Activated T-cell treated with anti-CD3 and anti-CD28 coated beads, Interleukin-2, amount 50 U/mL, for 4 hours (primary cell): ENCODE data around the gene CCDC13. TPM values are rescaled to one million over a fixed set of nuclear protein-coding genes. Genes with fewer than 3 reads are reported as not detected.
A peak's percentile ranks its signal among the peaks of the same experiment; 100 is the strongest.

Experiments used
- ATAC-seq, 2 donors: fragments of 200-7000 bp; cut with Tn5 transposase; one replicate each; pipeline ENCODE4 v1.10.0; 2021
- DNase-seq: peaks from one replicate; pipeline ENCODE4 v3.0.0-alpha.2; 2020
- H3K27me3 Mint-ChIP-seq: one replicate; pipeline ENCODE4 v1.8.0; 2021; ENCODE audit warnings: low read depth, mixed read lengths
- H3K36me3 Mint-ChIP-seq: one replicate; pipeline ENCODE4 v1.8.0; 2022; ENCODE audit warnings: mixed read lengths; ENCODE audit not compliant: insufficient read depth
- H3K4me1 Mint-ChIP-seq: one replicate; pipeline ENCODE4 v1.8.0; 2021; ENCODE audit warnings: low read depth, mixed read lengths
- H3K4me3 Mint-ChIP-seq: one replicate; pipeline ENCODE4 v1.8.0; 2021; ENCODE audit warnings: mild to moderate bottlenecking, moderate library complexity, mixed read lengths
- H3K9me3 Mint-ChIP-seq: one replicate; pipeline ENCODE4 v1.8.0; 2021; ENCODE audit warnings: mixed read lengths
- total RNA-seq, 3 donors: library from RNA; stranded (reverse); gene quantifications; one replicate each; pipeline ENCODE4 v1.2.1, GENCODE V29; 2021

CCDC13 gene
- total RNA-seq, 3 donors from 2014 or later, result 0.29 to 0.73 (median 0.35) TPM

- Mint-ChIP-seq H3K9me3 (no peaks in the 10 kb centered on the region), H3K4me3 (no peak overlapping the region), H3K27me3 (no peaks in the 10 kb centered on the region), H3K4me1 (peaks cover 21% of the 10 kb centered on the region), H3K36me3 (no peaks in the 10 kb centered on the region)
- ATAC-seq, result no peak
- DNase-seq, result no peak
Measured at GRCh38 chr3:42752441-42752840, 20.6 kb downstream of the CCDC13 start.

GRCh38 chr3:42751609-42752008 lies 21.4 kb downstream of the CCDC13 start:
- ATAC-seq (no peak), DNase-seq (no peak)
- H3K27me3 Mint-ChIP-seq, result no peaks in the 10 kb centered on the region
- H3K4me1 Mint-ChIP-seq, result peaks cover 29% of the 10 kb centered on the region
- H3K4me3 Mint-ChIP-seq, result no peak overlapping the region
- no peaks in the 10 kb centered on the region for H3K36me3 Mint-ChIP-seq
- H3K9me3 Mint-ChIP-seq, result no peaks in the 10 kb centered on the region

- peaks cover 34% of the 10 kb centered on the region for H3K4me1 Mint-ChIP-seq
- ATAC-seq (no peak), DNase-seq (no peak)
- H3K36me3 Mint-ChIP-seq, result no peaks in the 10 kb centered on the region
- H3K27me3 Mint-ChIP-seq, result no peaks in the 10 kb centered on the region
- H3K9me3 Mint-ChIP-seq, result no peaks in the 10 kb centered on the region
- no peak overlapping the region for H3K4me3 Mint-ChIP-seq
Measured at GRCh38 chr3:42750834-42751233, 22.2 kb downstream of the CCDC13 start.

GRCh38 chr3:42749753-42750231 lies 23.3 kb downstream of the CCDC13 start:
- H3K4me1 Mint-ChIP-seq, result peaks cover 35% of the 10 kb centered on the region
- no peak for ATAC-seq

GRCh38 chr3:42749025-42749752 lies 23.9 kb downstream of the CCDC13 start:
- ATAC-seq, result no peak
- H3K27me3 Mint-ChIP-seq, result no peaks in the 10 kb centered on the region
- H3K36me3 Mint-ChIP-seq, result no peaks in the 10 kb centered on the region
- no peak for DNase-seq
- H3K4me1 Mint-ChIP-seq, result peaks cover 38% of the 10 kb centered on the region
- no peak overlapping the region for H3K4me3 Mint-ChIP-seq
- H3K9me3 Mint-ChIP-seq, result no peaks in the 10 kb centered on the region

More at GRCh38 chr3:42749753-42750231, 23.3 kb downstream of the CCDC13 start:
- DNase-seq, result no peak
- Mint-ChIP-seq H3K27me3 (no peaks in the 10 kb centered on the region), H3K36me3 (no peaks in the 10 kb centered on the region), H3K4me3 (no peak overlapping the region), H3K9me3 (no peaks in the 10 kb centered on the region)

GRCh38 chr3:42747581-42747980 lies 25.5 kb downstream of the CCDC13 start:
- Mint-ChIP-seq H3K27me3 (no peaks in the 10 kb centered on the region), H3K9me3 (no peaks in the 10 kb centered on the region), H3K4me3 (no peak overlapping the region), H3K4me1 (peaks cover 39% of the 10 kb centered on the region), H3K36me3 (no peaks in the 10 kb centered on the region)
- peak; percentile 50 to 75 for ATAC-seq
- DNase-seq, result no peak

- no peak for ATAC-seq
- Mint-ChIP-seq H3K27me3 (no peaks in the 10 kb centered on the region), H3K9me3 (no peaks in the 10 kb centered on the region), H3K4me1 (peaks cover 39% of the 10 kb centered on the region), H3K4me3 (no peak overlapping the region), H3K36me3 (no peaks in the 10 kb centered on the region)
- no peak for DNase-seq
Measured at GRCh38 chr3:42746455-42747450, 26.3 kb downstream of the CCDC13 start.

- ATAC-seq (no peak), DNase-seq (no peak)
- peaks cover 39% of the 10 kb centered on the region for H3K4me1 Mint-ChIP-seq
- H3K27me3 Mint-ChIP-seq, result no peaks in the 10 kb centered on the region
- no peaks in the 10 kb centered on the region for H3K9me3 Mint-ChIP-seq
- no peak overlapping the region for H3K4me3 Mint-ChIP-seq
- H3K36me3 Mint-ChIP-seq, result no peaks in the 10 kb centered on the region
Measured at GRCh38 chr3:42745776-42746454, 27.1 kb downstream of the CCDC13 start.

- no peaks in the 10 kb centered on the region for H3K27me3 Mint-ChIP-seq
Measured at GRCh38 chr3:42745291-42745745, 27.7 kb downstream of the CCDC13 start.

GRCh38 chr3:42743204-42743995 lies 29.7 kb downstream of the CCDC13 start:
- H3K27me3 Mint-ChIP-seq, result no peaks in the 10 kb centered on the region
- no peaks in the 10 kb centered on the region for H3K36me3 Mint-ChIP-seq
- no peak overlapping the region for H3K4me3 Mint-ChIP-seq
- no peaks in the 10 kb centered on the region for H3K9me3 Mint-ChIP-seq
- DNase-seq (no peak), ATAC-seq (no peak)
- H3K4me1 Mint-ChIP-seq, result peaks cover 27% of the 10 kb centered on the region

More at GRCh38 chr3:42745291-42745745, 27.7 kb downstream of the CCDC13 start:
- no peak overlapping the region for H3K4me3 Mint-ChIP-seq
- no peaks in the 10 kb centered on the region for H3K36me3 Mint-ChIP-seq
- H3K4me1 Mint-ChIP-seq, result peaks cover 39% of the 10 kb centered on the region
- H3K9me3 Mint-ChIP-seq, result no peaks in the 10 kb centered on the region
- DNase-seq (no peak), ATAC-seq (no peak)

- ATAC-seq, result no peak
- peaks cover 20% of the 10 kb centered on the region for H3K4me1 Mint-ChIP-seq
Measured at GRCh38 chr3:42742688-42743087, 30.4 kb downstream of the CCDC13 start.

GRCh38 chr3:42742259-42742658 lies 30.8 kb downstream of the CCDC13 start:
- Mint-ChIP-seq H3K4me3 (no peak overlapping the region), H3K36me3 (no peaks in the 10 kb centered on the region), H3K9me3 (no peaks in the 10 kb centered on the region), H3K4me1 (peaks cover 16% of the 10 kb centered on the region), H3K27me3 (no peaks in the 10 kb centered on the region)
- ATAC-seq (no peak), DNase-seq (no peak)

More at GRCh38 chr3:42742688-42743087, 30.4 kb downstream of the CCDC13 start:
- Mint-ChIP-seq H3K4me3 (no peak overlapping the region), H3K36me3 (no peaks in the 10 kb centered on the region), H3K27me3 (no peaks in the 10 kb centered on the region), H3K9me3 (no peaks in the 10 kb centered on the region)
- no peak for DNase-seq

GRCh38 chr3:42741796-42742195 lies 31.3 kb downstream of the CCDC13 start:
- ATAC-seq, result no peak
- no peak for DNase-seq
- Mint-ChIP-seq H3K27me3 (no peaks in the 10 kb centered on the region), H3K4me1 (peaks cover 12% of the 10 kb centered on the region), H3K9me3 (no peaks in the 10 kb centered on the region), H3K4me3 (no peak overlapping the region), H3K36me3 (no peaks in the 10 kb centered on the region)
